Neural cell (in vitro differentiated cells): ENCODE measurements around the gene LIPC. TPM values are rescaled to one million over a fixed set of nuclear protein-coding genes. Genes with fewer than 3 reads are reported as not detected.

ENCODE experiments used
- H2AFZ ChIP-seq: fragments of 200-600, 300-800 bp; sonication (generic), shearing (Covaris generic); 2 replicates; pipeline ENCODE4 v1.6.0; 2014; ENCODE audit warnings: low read depth, mild to moderate bottlenecking, antibody characterized with exemption, low read length, moderate library complexity
- H3F3A ChIP-seq: fragments of 200-600 bp; shearing (Covaris generic); 2 replicates; pipeline ENCODE4 v1.6.1; 2016; ENCODE audit warnings: mild to moderate bottlenecking, moderate library complexity, mixed read lengths, antibody characterized with exemption, low read length; ENCODE audit not compliant: insufficient read depth, poor library complexity, severe bottlenecking
- H3K27ac ChIP-seq: fragments of 200-600, 300-800 bp; sonication (generic), shearing (Covaris generic); 2 replicates; pipeline ENCODE4 v1.5.1; 2014; ENCODE audit warnings: mild to moderate bottlenecking, low read length, moderate library complexity
- H3K27me3 ChIP-seq: fragments of 300-800, 200-600 bp; sonication (generic), shearing (Covaris generic); 2 replicates; pipeline ENCODE4 v1.6.0; 2014; ENCODE audit warnings: mild to moderate bottlenecking, low read depth, low read length, moderate library complexity; ENCODE audit not compliant: insufficient read depth
- H3K36me3 ChIP-seq: fragments of 300-800, 200-600 bp; sonication (generic), shearing (Covaris generic); 2 replicates; pipeline ENCODE4 v1.5.1; 2014; ENCODE audit warnings: mild to moderate bottlenecking, antibody characterized with exemption, low read length, moderate library complexity; ENCODE audit not compliant: insufficient read depth
- H3K4me2 ChIP-seq: fragments of 300-800, 200-600 bp; sonication (generic), shearing (Covaris generic); 2 replicates; pipeline ENCODE4 v1.6.0; 2014; ENCODE audit warnings: mild to moderate bottlenecking, low read length
- H3K4me3 ChIP-seq: fragments of 300-800, 200-600 bp; sonication (generic), shearing (Covaris generic); 2 replicates; pipeline ENCODE4 v1.5.1; 2014; ENCODE audit warnings: mild to moderate bottlenecking, low read length, moderate library complexity
- H3K79me2 ChIP-seq: fragments of 200-600 bp; shearing (Covaris generic); replicated peaks from 2 replicates; pipeline ENCODE4 v1.6.0; 2014; ENCODE audit warnings: mild to moderate bottlenecking, low read length, moderate library complexity; ENCODE audit not compliant: insufficient read depth
- H3K9ac ChIP-seq: fragments of 300-800, 200-600 bp; sonication (generic), shearing (Covaris generic); 2 replicates; pipeline ENCODE4 v1.6.1; 2016; ENCODE audit warnings: mild to moderate bottlenecking, low read length, mixed read lengths
- H3K9me2 ChIP-seq: fragments of 200-600 bp; shearing (Covaris generic); 2 replicates; pipeline ENCODE4 v1.6.1; 2016; ENCODE audit warnings: mild to moderate bottlenecking, low read length, mixed read lengths; ENCODE audit not compliant: insufficient read depth
- H3K9me3 ChIP-seq: fragments of 200-600, 300-800 bp; sonication (generic), shearing (Covaris generic); 2 replicates; pipeline ENCODE4 v1.6.1; 2016; ENCODE audit warnings: mild to moderate bottlenecking, mixed run types, low read length, moderate library complexity, mixed read lengths
- H4K20me1 ChIP-seq: fragments of 200-600 bp; shearing (Covaris generic); 2 replicates; pipeline ENCODE4 v1.6.1; 2016; ENCODE audit warnings: mild to moderate bottlenecking, mixed run types; ENCODE audit not compliant: insufficient read depth
- EZH2 ChIP-seq: fragments of 200-600, 300-800 bp; shearing (Covaris generic), sonication (generic); IDR thresholded peaks from 2 replicates; pipeline ENCODE4 v1.6.1; 2014; ENCODE audit warnings: antibody characterized with exemption, low read length, borderline replicate concordance, mild to moderate bottlenecking; ENCODE audit not compliant: insufficient read depth, poor library complexity, severe bottlenecking
- MXI1 ChIP-seq: fragments of 450-650 bp; conservative IDR thresholded peaks from 2 replicates; pipeline ENCODE4 v1.6.1; 2014; ENCODE audit warnings: antibody characterized with exemption, mild to moderate bottlenecking; ENCODE audit not compliant: poor library complexity, severe bottlenecking
- POLR2AphosphoS5 ChIP-seq: IDR thresholded peaks from 2 replicates; pipeline ENCODE4 v1.6.1; 2012
- RAD21 ChIP-seq: fragments of 450-650 bp; conservative IDR thresholded peaks from 2 replicates; pipeline ENCODE4 v1.6.1; 2014; ENCODE audit warnings: antibody characterized with exemption, mild to moderate bottlenecking, moderate library complexity
- SMC3 ChIP-seq: fragments of 450-650 bp; conservative IDR thresholded peaks from 2 replicates; pipeline ENCODE4 v1.6.1; 2014; ENCODE audit warnings: antibody characterized with exemption, mild to moderate bottlenecking, moderate library complexity; ENCODE audit not compliant: poor library complexity
- TAF1 ChIP-seq: IDR thresholded peaks from 2 replicates; pipeline ENCODE4 v1.6.1; 2012; ENCODE audit warnings: low read depth
- polyA plus RNA-seq: library from polyadenylated mRNA; depleted of rRNA; stranded (reverse); fragments of >200 nt; gene quantifications from 2 replicates; pipeline ENCODE4 v1.2.3, GENCODE V29; 2014
- TF ChIP-seq, protein P1 (sequence below): fragments of 450-650 bp; IDR thresholded peaks from 2 replicates; pipeline ENCODE4 v1.5.1; 2014; ENCODE audit warnings: antibody characterized with exemption, mild to moderate bottlenecking, moderate library complexity; ENCODE audit not compliant: poor library complexity, severe bottlenecking
- TF ChIP-seq, protein P2 (sequence below): IDR thresholded peaks from 2 replicates; pipeline ENCODE4 v1.6.1; 2012; ENCODE audit warnings: borderline replicate concordance

Gene LIPC
- polyA plus RNA-seq, 1 donor from 2014 or later = not detected

DNA sequence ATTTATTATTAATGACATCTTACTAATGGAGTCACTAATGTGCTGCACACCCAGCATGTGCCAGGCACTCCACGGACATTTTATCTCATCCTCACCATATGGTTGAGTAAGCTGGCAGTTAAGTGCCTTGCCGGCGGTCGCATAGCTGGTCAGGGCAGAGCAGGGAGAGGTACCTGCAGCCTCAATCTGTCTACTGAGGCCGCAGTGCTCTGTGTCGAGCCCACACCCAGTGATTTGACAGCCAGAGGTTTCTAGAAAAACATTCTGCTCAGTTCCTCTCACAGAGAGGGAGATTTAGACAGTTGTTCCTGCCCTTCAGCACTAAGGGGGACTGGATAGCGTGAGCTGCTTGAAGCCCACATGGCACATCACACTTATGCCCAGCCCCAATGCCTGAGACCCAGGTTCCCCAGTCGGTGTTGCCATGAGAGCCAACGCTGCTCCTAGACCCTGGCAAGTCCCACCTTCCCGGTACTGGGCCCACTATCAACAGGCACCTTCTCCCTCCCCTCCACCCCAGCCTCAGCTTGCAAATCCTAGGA, 2.6 kb downstream of the LIPC start:
- no peak overlapping the region for H3K27ac ChIP-seq
- no peaks in the 10 kb centered on the region for H3F3A ChIP-seq
- H3K79me2 ChIP-seq = no peaks in the 10 kb centered on the region
- H3K9me3 ChIP-seq = no peaks in the 10 kb centered on the region
- no peak overlapping the region for H3K4me2 ChIP-seq
- H2AFZ ChIP-seq = no peak overlapping the region
- TF ChIP-seq EZH2 = no peak
- TF ChIP-seq, protein P1, sequence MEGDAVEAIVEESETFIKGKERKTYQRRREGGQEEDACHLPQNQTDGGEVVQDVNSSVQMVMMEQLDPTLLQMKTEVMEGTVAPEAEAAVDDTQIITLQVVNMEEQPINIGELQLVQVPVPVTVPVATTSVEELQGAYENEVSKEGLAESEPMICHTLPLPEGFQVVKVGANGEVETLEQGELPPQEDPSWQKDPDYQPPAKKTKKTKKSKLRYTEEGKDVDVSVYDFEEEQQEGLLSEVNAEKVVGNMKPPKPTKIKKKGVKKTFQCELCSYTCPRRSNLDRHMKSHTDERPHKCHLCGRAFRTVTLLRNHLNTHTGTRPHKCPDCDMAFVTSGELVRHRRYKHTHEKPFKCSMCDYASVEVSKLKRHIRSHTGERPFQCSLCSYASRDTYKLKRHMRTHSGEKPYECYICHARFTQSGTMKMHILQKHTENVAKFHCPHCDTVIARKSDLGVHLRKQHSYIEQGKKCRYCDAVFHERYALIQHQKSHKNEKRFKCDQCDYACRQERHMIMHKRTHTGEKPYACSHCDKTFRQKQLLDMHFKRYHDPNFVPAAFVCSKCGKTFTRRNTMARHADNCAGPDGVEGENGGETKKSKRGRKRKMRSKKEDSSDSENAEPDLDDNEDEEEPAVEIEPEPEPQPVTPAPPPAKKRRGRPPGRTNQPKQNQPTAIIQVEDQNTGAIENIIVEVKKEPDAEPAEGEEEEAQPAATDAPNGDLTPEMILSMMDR = no peak
- no peak for TF ChIP-seq MXI1
- TF ChIP-seq, protein P2, sequence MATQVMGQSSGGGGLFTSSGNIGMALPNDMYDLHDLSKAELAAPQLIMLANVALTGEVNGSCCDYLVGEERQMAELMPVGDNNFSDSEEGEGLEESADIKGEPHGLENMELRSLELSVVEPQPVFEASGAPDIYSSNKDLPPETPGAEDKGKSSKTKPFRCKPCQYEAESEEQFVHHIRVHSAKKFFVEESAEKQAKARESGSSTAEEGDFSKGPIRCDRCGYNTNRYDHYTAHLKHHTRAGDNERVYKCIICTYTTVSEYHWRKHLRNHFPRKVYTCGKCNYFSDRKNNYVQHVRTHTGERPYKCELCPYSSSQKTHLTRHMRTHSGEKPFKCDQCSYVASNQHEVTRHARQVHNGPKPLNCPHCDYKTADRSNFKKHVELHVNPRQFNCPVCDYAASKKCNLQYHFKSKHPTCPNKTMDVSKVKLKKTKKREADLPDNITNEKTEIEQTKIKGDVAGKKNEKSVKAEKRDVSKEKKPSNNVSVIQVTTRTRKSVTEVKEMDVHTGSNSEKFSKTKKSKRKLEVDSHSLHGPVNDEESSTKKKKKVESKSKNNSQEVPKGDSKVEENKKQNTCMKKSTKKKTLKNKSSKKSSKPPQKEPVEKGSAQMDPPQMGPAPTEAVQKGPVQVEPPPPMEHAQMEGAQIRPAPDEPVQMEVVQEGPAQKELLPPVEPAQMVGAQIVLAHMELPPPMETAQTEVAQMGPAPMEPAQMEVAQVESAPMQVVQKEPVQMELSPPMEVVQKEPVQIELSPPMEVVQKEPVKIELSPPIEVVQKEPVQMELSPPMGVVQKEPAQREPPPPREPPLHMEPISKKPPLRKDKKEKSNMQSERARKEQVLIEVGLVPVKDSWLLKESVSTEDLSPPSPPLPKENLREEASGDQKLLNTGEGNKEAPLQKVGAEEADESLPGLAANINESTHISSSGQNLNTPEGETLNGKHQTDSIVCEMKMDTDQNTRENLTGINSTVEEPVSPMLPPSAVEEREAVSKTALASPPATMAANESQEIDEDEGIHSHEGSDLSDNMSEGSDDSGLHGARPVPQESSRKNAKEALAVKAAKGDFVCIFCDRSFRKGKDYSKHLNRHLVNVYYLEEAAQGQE = no peak
- TF ChIP-seq POLR2AphosphoS5 = no peak
- no peak for TF ChIP-seq RAD21
- TF ChIP-seq TAF1 = no peak
- no peak for TF ChIP-seq SMC3
- no peaks in the 10 kb centered on the region for H3K9me2 ChIP-seq
- no peaks in the 10 kb centered on the region for H3K27me3 ChIP-seq
- H3K36me3 ChIP-seq = no peaks in the 10 kb centered on the region
- H3K9ac ChIP-seq = no peak overlapping the region
- no peak overlapping the region for H3K4me3 ChIP-seq
- no peaks in the 10 kb centered on the region for H4K20me1 ChIP-seq

DNA sequence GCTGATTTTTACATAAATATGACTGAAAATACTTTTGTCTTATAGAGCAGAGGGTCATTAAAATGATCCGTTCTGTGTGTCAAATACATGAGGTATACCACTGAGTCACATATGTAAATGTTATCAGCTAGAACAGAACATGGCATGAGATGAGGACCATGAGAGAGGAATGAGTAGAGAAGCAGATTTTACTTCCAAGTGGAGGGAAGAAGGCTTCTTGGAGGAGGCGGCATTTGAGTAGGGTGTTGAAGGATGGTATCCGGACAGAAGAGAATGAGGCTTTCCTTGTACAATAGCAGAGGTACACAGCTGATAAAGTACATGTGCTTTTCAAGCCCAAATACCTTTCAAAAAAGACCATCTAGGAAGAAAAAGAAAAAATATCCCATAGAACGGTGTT, 4.8 kb downstream of the LIPC start:
- Histone ChIP-seq H3K4me3 (no peak overlapping the region), H3K9me3 (no peaks in the 10 kb centered on the region), H3K4me2 (no peak overlapping the region), H3K9me2 (no peaks in the 10 kb centered on the region), H3K9ac (no peak overlapping the region), H4K20me1 (no peaks in the 10 kb centered on the region), H3K79me2 (no peaks in the 10 kb centered on the region), H2AFZ (no peak overlapping the region), H3F3A (no peaks in the 10 kb centered on the region), H3K27me3 (no peaks in the 10 kb centered on the region), H3K36me3 (no peaks in the 10 kb centered on the region), H3K27ac (no peak overlapping the region)
- TF ChIP-seq, protein P1 = no peak
- TF ChIP-seq POLR2AphosphoS5 = no peak
- TF ChIP-seq, protein P2 = no peak
- no peak for TF ChIP-seq EZH2
- TF ChIP-seq SMC3 = no peak
- TF ChIP-seq RAD21 = no peak
